Fibroblast of the aortic adventitia (primary cell): ENCODE measurements around the gene KDM3B. TPM values are rescaled to one million over a fixed set of nuclear protein-coding genes. Genes with fewer than 3 reads are reported as not detected.

Experiments
- DNase-seq: peaks from one replicate; pipeline ENCODE4 v3.0.0-alpha.2; 2010; ENCODE audit warnings: low read depth
- H3K4me3 ChIP-seq: 2 replicates; pipeline ENCODE4 v1.5.1; 2011; ENCODE audit warnings: low read depth, mild to moderate bottlenecking, control low read depth, low read length, moderate library complexity
- total RNA-seq: library from RNA; depleted of rRNA; stranded (reverse); fragments of >200 nt; gene quantifications from 2 replicates; pipeline ENCODE4 v1.2.3, GENCODE V29; 2012; ENCODE audit warnings: low replicate concordance
- TF ChIP-seq, protein P1 (sequence below): IDR thresholded peaks from 2 replicates; pipeline ENCODE4 v1.5.1; 2011; ENCODE audit warnings: mild to moderate bottlenecking, low read length, control low read depth, inconsistent platforms; ENCODE audit not compliant: insufficient read depth

KDM3B gene
- total RNA-seq, 1 donor = 47.1 TPM

DNA sequence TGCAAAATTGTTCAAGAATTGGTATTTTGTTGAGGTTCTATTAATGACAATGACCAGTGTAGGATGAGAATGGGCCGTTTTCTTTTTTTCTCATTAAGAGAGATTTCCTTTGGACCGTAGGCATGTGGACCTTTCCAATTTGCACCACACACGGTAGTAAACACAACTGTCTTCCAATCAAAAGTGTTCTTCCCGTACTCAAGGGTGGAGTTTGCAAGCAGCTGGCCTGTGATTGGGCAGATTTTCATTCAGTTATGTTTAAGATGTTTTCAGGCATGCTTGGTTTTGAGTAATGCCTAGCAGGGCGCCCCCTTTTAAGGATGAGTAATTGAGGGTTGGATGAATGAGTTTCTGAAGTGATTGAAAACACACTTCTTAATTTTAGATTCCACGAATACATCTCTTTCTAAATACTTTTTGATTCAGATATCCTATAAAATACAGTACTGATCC, 2.5 kb downstream of the KDM3B start:
- peak; percentile 87 for DNase-seq
- TF ChIP-seq, protein P1, sequence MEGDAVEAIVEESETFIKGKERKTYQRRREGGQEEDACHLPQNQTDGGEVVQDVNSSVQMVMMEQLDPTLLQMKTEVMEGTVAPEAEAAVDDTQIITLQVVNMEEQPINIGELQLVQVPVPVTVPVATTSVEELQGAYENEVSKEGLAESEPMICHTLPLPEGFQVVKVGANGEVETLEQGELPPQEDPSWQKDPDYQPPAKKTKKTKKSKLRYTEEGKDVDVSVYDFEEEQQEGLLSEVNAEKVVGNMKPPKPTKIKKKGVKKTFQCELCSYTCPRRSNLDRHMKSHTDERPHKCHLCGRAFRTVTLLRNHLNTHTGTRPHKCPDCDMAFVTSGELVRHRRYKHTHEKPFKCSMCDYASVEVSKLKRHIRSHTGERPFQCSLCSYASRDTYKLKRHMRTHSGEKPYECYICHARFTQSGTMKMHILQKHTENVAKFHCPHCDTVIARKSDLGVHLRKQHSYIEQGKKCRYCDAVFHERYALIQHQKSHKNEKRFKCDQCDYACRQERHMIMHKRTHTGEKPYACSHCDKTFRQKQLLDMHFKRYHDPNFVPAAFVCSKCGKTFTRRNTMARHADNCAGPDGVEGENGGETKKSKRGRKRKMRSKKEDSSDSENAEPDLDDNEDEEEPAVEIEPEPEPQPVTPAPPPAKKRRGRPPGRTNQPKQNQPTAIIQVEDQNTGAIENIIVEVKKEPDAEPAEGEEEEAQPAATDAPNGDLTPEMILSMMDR = no peak
- H3K4me3 ChIP-seq = peak overlapping the region; percentile 79

DNA sequence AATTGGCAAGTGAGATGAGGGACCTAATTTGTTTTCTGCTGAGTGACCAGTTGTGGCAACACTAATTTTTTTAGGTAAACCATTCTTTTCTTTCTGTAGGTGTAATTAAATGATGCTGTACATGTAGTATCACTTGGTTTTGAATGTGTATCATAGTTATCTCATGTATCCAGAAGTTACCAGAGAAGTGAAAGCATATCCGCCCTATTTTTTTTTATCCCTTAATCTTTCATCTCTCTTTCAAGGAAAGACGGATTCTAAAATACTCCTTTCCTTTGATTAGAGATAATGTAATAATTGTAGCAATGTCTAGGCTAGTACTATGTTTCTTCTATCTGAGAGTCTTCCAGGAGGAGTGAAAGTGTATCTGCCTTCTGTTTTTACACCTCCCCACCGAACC, 7.1 kb downstream of the KDM3B start:
- TF ChIP-seq, protein P1 = no peak
- no peak for DNase-seq

DNA sequence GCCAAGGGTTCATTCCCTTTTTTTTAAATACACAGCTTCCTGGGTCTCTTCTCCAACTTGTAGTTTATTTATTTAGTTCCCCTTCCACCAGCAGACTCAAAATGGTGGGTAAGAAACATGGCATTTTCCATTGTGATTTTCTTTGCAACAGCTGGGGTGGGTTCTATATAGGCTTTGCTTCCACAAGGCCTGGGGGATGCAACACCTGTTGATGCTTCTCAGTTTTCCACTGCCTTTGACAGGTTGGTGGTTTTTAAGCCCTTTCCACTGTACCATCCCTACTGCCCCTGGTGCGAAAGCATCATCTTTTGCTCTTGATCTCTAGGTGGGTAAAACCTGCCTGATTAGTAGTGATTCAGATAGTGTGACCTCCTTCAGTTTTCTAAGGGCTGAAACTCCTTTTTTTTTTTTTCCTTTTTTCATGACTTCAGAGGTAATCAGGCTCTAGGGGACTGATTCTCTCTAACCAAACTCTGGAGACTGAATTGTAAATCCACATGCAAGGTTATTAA, 8.5 kb downstream of the KDM3B start:
- TF ChIP-seq, protein P1 = no peak
- H3K4me3 ChIP-seq = no peak overlapping the region
- DNase-seq = no peak

More for the DNA sequence above, 7.1 kb downstream of the KDM3B start:
- H3K4me3 ChIP-seq = no peak overlapping the region

DNA sequence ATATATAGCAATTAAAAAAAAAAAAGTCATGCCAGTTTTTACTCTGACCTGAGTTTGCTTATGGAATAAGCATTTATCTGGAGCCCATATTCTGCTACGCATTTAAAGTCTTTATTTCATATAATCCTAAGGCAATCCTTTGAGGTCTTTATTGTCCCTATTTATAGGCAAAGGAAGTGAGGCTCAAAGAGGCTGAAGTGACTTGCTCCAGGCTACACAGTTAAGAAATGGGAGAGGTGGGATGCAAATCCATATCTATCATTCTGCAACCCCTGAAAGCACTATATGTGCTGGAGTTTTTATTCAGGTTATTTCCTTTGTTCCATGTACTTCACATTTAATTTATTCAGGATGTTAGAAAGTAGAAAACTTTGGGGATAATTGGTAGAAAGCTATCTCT, 12.1 kb downstream of the KDM3B start:
- H3K4me3 ChIP-seq = no peak overlapping the region
- TF ChIP-seq, protein P1 = no peak
- DNase-seq = no peak

DNA sequence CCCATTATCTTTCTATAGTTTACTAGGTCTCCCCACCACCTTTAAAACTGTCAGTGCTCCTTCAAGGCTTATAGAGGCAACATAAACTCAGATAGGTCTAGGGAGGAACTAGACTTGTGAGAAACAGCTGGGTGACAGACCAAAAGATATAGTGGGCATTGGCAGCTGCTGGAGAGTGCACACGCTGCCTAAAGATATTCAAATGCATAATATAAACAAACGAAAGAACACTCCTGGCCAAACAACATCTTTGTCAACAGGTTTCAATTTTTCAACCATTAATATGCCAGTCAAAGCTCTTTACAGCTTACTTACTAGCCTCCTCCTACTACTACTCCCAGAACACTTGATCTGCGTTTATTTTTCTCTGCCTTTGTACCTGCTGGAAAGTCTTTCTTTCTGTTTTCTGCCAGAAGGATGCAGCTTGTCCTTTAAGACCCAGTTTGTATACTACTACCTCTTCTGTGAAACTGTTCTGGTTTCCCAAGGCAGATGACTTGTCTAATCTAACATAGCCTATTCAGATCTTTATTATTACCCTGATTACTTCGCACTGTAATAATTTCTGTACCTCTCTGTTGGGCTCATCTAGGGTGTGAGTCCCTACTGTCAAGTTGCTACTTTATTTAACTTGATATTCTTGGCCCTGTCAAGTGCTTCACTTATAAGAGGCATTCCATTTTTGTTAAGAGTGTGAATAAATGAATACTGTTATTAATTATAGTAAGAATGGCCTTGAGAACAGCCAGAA, 14.3 kb downstream of the KDM3B start:
- TF ChIP-seq, protein P1 = no peak
- no peak for DNase-seq
- H3K4me3 ChIP-seq = no peak overlapping the region

DNA sequence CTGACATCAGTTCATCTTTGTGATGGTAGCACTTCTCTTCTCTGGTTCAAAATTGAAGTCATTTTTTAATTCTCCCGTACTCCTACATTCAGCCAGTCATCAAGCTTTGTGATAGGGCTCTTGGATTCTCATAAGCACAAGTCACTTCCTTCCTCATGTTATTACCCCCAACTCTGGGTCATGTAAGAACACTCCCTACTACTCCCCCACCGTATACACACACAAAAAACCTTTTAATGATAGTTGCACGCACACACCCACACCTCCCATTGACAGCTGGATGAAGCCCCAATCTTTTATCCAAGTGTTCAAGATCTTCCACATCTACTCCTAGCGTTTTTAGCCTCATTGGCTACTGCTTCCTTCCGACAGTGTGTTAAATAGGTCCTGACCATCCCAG, 16.8 kb downstream of the KDM3B start:
- no peak for DNase-seq
- no peak overlapping the region for H3K4me3 ChIP-seq
- TF ChIP-seq, protein P1 = no peak
